Loucy (cell line): ENCODE measurements around the gene COG2.

Experiments
- H2AFZ ChIP-seq: fragments of 200-600 bp; sonication (generic); 2 replicates; pipeline ENCODE4 v1.6.0; 2016; ENCODE audit warnings: antibody characterized with exemption, mild to moderate bottlenecking, low read length, moderate library complexity
- H3F3A ChIP-seq: fragments of 200-600 bp; 2 replicates; pipeline ENCODE4 v1.6.0; 2016; ENCODE audit warnings: antibody characterized with exemption, low read depth, mild to moderate bottlenecking
- H3K27me3 ChIP-seq: fragments of 200-600 bp; sonication (generic); 2 replicates; pipeline ENCODE4 v1.6.1; 2014; ENCODE audit warnings: low read length, mild to moderate bottlenecking; ENCODE audit not compliant: insufficient read depth, poor library complexity, severe bottlenecking
- H3K36me3 ChIP-seq: fragments of 200-600 bp; sonication (generic); 2 replicates; pipeline ENCODE4 v1.6.1; 2016; ENCODE audit warnings: low read length; ENCODE audit not compliant: insufficient read depth
- H3K4me1 ChIP-seq: fragments of 200-600 bp; sonication (generic); 2 replicates; pipeline ENCODE4 v1.5.1; 2014; ENCODE audit warnings: low read length, mild to moderate bottlenecking; ENCODE audit not compliant: insufficient read depth, poor library complexity, severe bottlenecking
- H3K4me2 ChIP-seq: fragments of 200-600 bp; sonication (generic); 2 replicates; pipeline ENCODE4 v1.6.0; 2014; ENCODE audit warnings: antibody characterized with exemption, low read length, low read depth, mild to moderate bottlenecking; ENCODE audit not compliant: poor library complexity, severe bottlenecking
- H3K4me3 ChIP-seq: fragments of 200-600 bp; sonication (generic); 2 replicates; pipeline ENCODE4 v1.5.1; 2014; ENCODE audit warnings: low read length, mild to moderate bottlenecking, mixed read lengths; ENCODE audit not compliant: poor library complexity, severe bottlenecking
- H3K79me2 ChIP-seq: fragments of 200-600 bp; sonication (generic); 2 replicates; pipeline ENCODE4 v1.6.1; 2014; ENCODE audit warnings: low read length; ENCODE audit not compliant: insufficient read depth
- H3K9ac ChIP-seq: fragments of 200-600 bp; sonication (generic); 2 replicates; pipeline ENCODE4 v1.6.0; 2014; ENCODE audit warnings: mild to moderate bottlenecking, low read depth, low read length, moderate library complexity; ENCODE audit not compliant: poor library complexity, severe bottlenecking
- H3K9me2 ChIP-seq: fragments of 200-600 bp; sonication (generic); replicated peaks from 2 replicates; pipeline ENCODE4 v1.6.1; 2016; ENCODE audit warnings: low read depth, low read length, mixed read lengths
- H3K9me3 ChIP-seq: fragments of 200-600 bp; sonication (generic); 2 replicates; pipeline ENCODE4 v1.6.1; 2014; ENCODE audit warnings: mild to moderate bottlenecking, antibody characterized with exemption, low read length, low read depth; ENCODE audit not compliant: insufficient read depth
- H4K20me1 ChIP-seq: fragments of 200-600 bp; sonication (generic); 2 replicates; pipeline ENCODE4 v1.6.0; 2014; ENCODE audit warnings: antibody characterized with exemption, low read length, mild to moderate bottlenecking; ENCODE audit not compliant: insufficient read depth, poor library complexity, severe bottlenecking
- EZH2phosphoT487 ChIP-seq: fragments of 200-600 bp; IDR thresholded peaks from 2 replicates; pipeline ENCODE4 v1.6.1; 2018; ENCODE audit warnings: antibody characterized with exemption, mild to moderate bottlenecking, moderate library complexity, borderline replicate concordance
- TF ChIP-seq, protein P1 (sequence below): fragments of 200-600 bp; sonication (generic); conservative IDR thresholded peaks from 2 replicates; pipeline ENCODE4 v1.5.1; 2014; ENCODE audit warnings: mild to moderate bottlenecking, antibody characterized with exemption, low read length

The COG2 gene

DNA sequence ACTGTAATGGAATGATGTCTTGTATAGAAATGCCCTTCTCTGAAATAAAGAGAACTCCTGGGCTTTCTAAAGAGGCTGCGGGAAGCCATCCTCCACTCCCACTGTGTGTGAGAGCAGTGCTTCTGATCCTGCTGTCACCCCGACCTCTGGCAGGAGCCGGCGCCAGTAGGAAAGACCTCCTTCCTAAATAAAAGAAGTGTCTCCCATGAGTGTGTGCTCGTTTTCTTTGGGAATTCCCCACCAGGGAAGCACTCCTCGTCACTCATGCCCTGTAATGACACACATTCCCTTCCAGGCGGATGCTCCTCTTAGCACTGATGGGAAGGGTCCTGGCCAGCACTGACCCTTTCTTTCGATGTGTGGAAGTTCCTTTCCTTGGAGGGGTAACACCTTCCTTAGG, 51.5 kb downstream of the COG2 start:
- Histone ChIP-seq H3K36me3 (peaks cover 53% of the 10 kb centered on the region; the same call in 1 of the 2 replicates), H3K9me3 (no peaks in the 10 kb centered on the region)
- no peak for TF ChIP-seq EZH2phosphoT487
- TF ChIP-seq, protein P1, sequence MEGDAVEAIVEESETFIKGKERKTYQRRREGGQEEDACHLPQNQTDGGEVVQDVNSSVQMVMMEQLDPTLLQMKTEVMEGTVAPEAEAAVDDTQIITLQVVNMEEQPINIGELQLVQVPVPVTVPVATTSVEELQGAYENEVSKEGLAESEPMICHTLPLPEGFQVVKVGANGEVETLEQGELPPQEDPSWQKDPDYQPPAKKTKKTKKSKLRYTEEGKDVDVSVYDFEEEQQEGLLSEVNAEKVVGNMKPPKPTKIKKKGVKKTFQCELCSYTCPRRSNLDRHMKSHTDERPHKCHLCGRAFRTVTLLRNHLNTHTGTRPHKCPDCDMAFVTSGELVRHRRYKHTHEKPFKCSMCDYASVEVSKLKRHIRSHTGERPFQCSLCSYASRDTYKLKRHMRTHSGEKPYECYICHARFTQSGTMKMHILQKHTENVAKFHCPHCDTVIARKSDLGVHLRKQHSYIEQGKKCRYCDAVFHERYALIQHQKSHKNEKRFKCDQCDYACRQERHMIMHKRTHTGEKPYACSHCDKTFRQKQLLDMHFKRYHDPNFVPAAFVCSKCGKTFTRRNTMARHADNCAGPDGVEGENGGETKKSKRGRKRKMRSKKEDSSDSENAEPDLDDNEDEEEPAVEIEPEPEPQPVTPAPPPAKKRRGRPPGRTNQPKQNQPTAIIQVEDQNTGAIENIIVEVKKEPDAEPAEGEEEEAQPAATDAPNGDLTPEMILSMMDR = no peak

DNA sequence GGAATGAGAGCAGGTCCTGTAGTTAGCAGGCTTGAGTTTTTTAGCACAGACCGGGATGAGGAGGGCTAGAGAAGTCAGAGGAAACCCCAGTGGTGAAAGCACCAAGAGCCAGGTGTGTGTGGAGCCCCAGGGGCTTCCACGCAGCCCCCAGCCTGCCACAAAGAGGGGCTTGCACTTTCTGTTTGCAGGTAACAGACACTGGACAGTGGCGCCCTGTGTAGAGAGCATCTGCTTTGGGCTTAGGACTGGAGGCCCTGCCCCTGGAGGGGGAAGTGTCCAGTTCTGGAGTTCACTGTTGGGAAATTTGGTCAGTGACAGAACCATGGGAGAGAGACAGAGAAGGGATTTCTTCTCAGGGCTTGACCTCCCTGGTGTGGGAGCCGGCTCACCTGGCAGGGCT, 52.2 kb downstream of the COG2 start:
- TF ChIP-seq, protein P1 = no peak
- TF ChIP-seq EZH2phosphoT487 = no peak
- Histone ChIP-seq H4K20me1 (no peaks in the 10 kb centered on the region), H3K36me3 (peaks cover 48% of the 10 kb centered on the region; the same call in 1 of the 2 replicates)

More for the DNA sequence above, 51.5 kb downstream of the COG2 start:
- H3K79me2 ChIP-seq = no peaks in the 10 kb centered on the region
- H3K4me3 ChIP-seq = no peak overlapping the region
- peaks cover 9% of the 10 kb centered on the region for H3K4me1 ChIP-seq
- no peaks in the 10 kb centered on the region for H3F3A ChIP-seq
- H3K9ac ChIP-seq = no peak overlapping the region
- H3K4me2 ChIP-seq = no peak overlapping the region
- no peaks in the 10 kb centered on the region for H4K20me1 ChIP-seq
- no peak overlapping the region for H2AFZ ChIP-seq
- no peaks in the 10 kb centered on the region for H3K9me2 ChIP-seq
- no peaks in the 10 kb centered on the region for H3K27me3 ChIP-seq

DNA sequence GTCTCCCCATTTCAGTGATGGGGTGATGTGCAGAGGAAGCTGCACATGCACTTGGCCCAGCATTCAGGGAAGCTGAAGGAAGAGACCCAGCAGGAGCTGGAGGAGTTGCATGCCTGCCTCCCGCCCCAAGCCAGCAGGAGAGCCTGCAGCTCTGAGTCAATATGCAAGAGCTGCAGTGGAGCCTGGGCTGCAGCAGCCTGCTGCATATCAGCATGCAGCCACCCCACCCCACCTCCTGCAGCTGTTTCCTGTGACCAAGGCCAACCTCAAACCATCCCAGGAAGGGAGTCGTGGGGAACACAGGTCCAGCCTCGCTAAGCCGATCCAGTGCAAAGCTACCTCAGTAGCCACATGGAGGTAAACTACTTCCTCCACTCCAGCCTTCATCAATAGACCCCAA, 52.7 kb downstream of the COG2 start:
- no peaks in the 10 kb centered on the region for H4K20me1 ChIP-seq
- H3K27me3 ChIP-seq = no peaks in the 10 kb centered on the region
- H3K9me2 ChIP-seq = no peaks in the 10 kb centered on the region
- peaks cover 9% of the 10 kb centered on the region for H3K4me1 ChIP-seq
- no peaks in the 10 kb centered on the region for H3K9me3 ChIP-seq
- H3K36me3 ChIP-seq = peaks cover 43% of the 10 kb centered on the region; the same call in 1 of the 2 replicates
- H3K4me3 ChIP-seq = no peak overlapping the region
- no peak overlapping the region for H3K9ac ChIP-seq
- H3F3A ChIP-seq = no peaks in the 10 kb centered on the region
- TF ChIP-seq EZH2phosphoT487 = no peak
- TF ChIP-seq, protein P1 = no peak
- H3K4me2 ChIP-seq = no peak overlapping the region
- no peak overlapping the region for H2AFZ ChIP-seq
- H3K79me2 ChIP-seq = no peaks in the 10 kb centered on the region

More for the DNA sequence above, 52.2 kb downstream of the COG2 start:
- Histone ChIP-seq H3K79me2 (no peaks in the 10 kb centered on the region), H3K9me3 (no peaks in the 10 kb centered on the region), H3K4me2 (no peak overlapping the region), H3K9me2 (no peaks in the 10 kb centered on the region), H3F3A (no peaks in the 10 kb centered on the region), H3K4me3 (no peak overlapping the region), H3K4me1 (peaks cover 9% of the 10 kb centered on the region), H3K9ac (no peak overlapping the region), H2AFZ (no peak overlapping the region), H3K27me3 (no peaks in the 10 kb centered on the region)
